GM13976 (cell line): Measurements from ENCODE around the gene CHCHD3.

Experiments
- DNase-seq: peaks from one replicate; pipeline ENCODE4 v3.0.0; 2012; ENCODE audit warnings: low spot score
- in situ Hi-C: fragments of 300-500 bp; cut with MboI; formaldehyde crosslinking; loops from one replicate; pipeline ENCODE4 v1.12.0; 2022; ENCODE audit warnings: low sequenced_read_pairs, mixed read lengths, inconsistent platforms; ENCODE audit not compliant: unreplicated experiment
- TF ChIP-seq, protein P1 (sequence below): IDR thresholded peaks from 2 replicates; pipeline ENCODE4 v1.5.1; 2012; ENCODE audit warnings: borderline replicate concordance, mild to moderate bottlenecking; ENCODE audit not compliant: insufficient read depth; ENCODE audit errors: extremely low read depth, missing control alignments, control extremely low read depth

Gene CHCHD3

DNA sequence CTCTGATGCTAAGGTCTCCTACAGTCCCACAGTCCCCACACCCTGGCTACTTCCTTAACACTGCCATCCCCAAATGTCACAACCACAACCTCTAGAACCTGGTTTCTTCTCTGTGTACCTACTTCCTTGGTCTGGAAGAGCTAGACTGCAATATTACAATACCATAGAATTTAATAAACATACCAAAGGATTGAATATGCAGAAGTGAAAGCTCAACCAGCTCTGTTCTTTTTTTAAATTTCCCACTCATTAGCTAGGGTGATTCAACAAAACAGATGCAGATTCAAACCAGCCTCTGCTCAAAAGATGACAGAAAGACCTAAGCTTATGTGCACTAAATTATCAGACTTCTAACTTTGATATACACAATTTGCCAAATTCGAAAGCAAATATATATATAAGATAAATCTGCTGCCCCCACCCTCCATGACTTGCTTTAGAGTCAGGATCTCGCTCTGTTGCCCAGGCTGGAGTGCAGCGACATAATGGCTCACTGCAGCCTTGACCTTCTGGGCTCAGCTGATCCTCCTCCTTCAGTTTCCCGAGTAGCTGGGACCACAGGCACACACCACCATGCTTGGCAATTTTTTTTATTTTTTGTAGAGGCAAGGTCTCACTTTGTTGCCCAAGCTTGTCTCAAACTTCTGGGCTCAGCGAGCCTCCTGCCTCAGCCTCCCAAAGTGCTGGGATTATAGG lies 212.6 kb downstream of the CHCHD3 start:
- in situ Hi-C loops: no loop called here
- TF ChIP-seq, protein P1, sequence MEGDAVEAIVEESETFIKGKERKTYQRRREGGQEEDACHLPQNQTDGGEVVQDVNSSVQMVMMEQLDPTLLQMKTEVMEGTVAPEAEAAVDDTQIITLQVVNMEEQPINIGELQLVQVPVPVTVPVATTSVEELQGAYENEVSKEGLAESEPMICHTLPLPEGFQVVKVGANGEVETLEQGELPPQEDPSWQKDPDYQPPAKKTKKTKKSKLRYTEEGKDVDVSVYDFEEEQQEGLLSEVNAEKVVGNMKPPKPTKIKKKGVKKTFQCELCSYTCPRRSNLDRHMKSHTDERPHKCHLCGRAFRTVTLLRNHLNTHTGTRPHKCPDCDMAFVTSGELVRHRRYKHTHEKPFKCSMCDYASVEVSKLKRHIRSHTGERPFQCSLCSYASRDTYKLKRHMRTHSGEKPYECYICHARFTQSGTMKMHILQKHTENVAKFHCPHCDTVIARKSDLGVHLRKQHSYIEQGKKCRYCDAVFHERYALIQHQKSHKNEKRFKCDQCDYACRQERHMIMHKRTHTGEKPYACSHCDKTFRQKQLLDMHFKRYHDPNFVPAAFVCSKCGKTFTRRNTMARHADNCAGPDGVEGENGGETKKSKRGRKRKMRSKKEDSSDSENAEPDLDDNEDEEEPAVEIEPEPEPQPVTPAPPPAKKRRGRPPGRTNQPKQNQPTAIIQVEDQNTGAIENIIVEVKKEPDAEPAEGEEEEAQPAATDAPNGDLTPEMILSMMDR: no peak
- DNase-seq: no peak

DNA sequence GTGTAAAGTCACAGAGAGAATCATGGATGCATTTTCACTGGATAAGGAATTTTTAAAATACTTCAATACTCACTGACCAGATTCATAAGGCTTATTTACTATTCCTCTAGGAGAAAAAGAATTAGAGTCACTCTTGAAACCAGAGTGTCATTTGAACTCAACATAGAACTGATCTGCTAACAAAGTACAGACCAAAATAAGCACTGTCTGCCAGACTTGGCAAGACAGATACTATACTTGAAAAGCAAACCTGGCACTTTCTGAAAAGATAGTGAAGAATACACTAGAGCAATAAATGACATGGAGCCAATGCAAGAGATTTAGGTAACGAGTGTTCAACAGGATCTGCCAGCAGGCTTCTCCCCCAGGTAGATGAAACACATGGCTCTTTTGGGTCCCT lies 215.3 kb downstream of the CHCHD3 start:
- in situ Hi-C loops: no loop called here
- TF ChIP-seq, protein P1: no peak
- no peak for DNase-seq

DNA sequence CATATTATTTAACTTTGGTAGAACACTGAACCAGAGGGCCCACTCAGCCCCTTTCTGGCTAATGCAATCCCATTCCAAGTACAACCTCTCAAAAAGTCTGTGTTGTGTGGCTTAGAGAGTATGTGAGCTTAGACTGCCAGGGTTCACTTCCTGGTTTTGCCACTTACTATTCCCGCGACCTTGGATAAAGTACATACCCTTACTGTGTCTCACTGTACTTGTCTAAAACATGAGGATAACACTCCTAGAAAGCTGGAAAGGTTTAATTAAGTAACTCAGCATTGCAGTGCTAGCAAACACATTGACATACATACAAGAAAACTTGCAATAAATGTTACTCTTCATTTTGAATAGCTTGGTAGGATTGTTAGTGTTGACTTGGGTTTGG lies 215.8 kb downstream of the CHCHD3 start:
- DNase-seq: no peak
- TF ChIP-seq, protein P1: no peak
- in situ Hi-C loops: no loop called here

DNA sequence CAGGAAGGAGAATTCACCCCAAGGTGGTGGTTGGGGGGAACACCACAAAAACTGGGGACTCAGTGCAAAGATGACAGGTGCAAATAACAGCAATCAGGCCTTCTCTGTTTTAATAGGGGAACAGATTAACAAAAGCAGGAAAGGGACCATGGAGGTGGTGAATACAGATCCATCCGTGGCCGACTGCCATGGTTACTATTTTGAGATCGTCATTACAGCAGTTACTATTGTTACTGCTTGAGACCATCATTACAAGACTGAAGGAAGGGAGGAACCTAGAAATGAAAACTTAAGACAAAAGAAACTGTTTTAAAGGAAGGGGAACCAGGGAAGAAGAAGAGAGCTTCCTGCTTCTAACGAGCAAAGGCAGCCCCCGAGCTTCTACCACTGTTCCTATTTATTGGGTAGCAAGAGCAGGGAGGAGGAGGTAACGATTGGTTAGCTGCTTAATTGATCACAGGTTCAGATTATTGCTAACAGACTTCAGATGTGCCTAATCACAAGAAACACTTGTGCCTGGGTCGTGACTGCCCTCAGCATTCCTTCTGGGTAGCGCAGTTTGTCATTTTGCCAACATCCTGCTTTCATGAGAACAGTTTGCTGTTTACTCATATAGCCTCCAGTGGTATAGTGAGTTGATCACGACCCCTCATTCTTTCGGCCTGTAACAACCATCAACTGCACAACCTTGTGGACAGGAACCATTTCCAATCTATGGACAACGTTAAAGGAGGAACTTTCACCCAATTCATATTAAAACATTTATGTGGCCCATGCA lies 216.3 kb downstream of the CHCHD3 start:
- DNase-seq: no peak
- in situ Hi-C loops: no loop called here
- TF ChIP-seq, protein P1: no peak

DNA sequence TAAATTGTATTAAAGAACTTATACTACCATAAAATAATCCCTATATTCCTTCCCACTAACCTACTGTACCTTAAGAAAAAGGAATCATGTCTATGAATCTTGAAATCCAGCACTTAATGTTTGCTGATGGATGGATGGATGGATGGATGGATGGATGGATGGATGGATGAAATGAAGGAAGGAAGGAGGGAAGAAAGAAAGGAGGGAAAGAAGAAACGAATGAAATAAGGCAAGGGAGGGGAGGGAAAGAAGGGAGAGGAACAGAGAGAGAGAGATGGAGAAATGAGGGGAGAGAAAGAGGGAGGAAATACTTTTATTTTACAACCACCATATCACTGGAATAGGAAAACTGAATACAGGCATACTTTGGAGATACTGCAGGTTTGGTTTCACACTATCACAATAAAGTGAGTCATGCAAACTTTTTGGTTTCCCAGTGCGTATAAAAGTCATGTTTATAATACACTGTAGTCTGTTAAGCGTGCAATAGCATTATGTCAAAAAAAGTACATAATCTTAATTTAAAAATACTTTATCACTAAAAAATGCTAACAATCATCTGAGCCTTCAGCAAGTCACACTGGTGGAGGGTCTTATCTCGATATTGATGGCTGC lies 219.8 kb downstream of the CHCHD3 start:
- in situ Hi-C loops: no loop called here
- TF ChIP-seq, protein P1: no peak
- no peak for DNase-seq

DNA sequence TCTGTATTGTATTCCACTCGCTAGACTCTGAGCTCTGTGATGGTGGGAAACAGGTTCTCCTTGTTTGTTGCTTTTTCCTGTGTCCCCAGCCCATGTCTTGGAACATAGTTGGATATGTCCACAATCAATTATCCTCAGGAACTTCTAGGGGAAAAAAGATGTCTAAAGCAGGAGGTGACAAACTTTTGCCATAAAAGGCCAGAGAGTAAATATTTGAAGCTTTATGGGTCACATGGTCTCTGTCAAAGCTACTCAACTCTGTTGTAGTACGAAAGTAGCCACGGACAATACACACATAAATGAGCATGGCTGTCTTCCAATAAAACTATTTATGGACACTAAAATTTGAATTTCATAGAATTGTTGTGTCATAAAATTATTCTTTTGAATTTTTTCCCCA lies 220.5 kb downstream of the CHCHD3 start:
- no peak for DNase-seq
- TF ChIP-seq, protein P1: no peak
- in situ Hi-C loops: no loop called here
